ENCODE data around the gene CDK17.
"Not testable (repeated sequence)": the region's sequence is repeated elsewhere in the genome, so short reads cannot be mapped to it uniquely, and the experiment has no call there.

Gene CDK17

GRCh38 chr12:96396914-96397313 lies 3.3 kb downstream of the CDK17 start:
- Histone ChIP-seq H3K27me3 (ENCODE audit: insufficient read depth, low read length) (no peaks in the 10 kb centered on the region), H3K4me1 (ENCODE audit: insufficient read depth, low read length) (peaks cover 31% of the 10 kb centered on the region), H3K4me3 (ENCODE audit: low read length) (no peak overlapping the region), H3K9me3 (ENCODE audit: low read length) (no peaks in the 10 kb centered on the region), H3K36me3 (ENCODE audit: insufficient read depth, low read length) (no peaks in the 10 kb centered on the region), H2AFZ (ENCODE audit: low read depth, low read length) (no peak overlapping the region)

GRCh38 chr12:96396209-96396608 lies 4.0 kb downstream of the CDK17 start:
- H3K4me1 ChIP-seq (ENCODE audit: insufficient read depth, low read length): peaks cover 29% of the 10 kb centered on the region
- H3K9me3 ChIP-seq (ENCODE audit: low read length): no peaks in the 10 kb centered on the region
- H3K4me3 ChIP-seq (ENCODE audit: low read length): no peak overlapping the region
- no peaks in the 10 kb centered on the region for H3K36me3 ChIP-seq (ENCODE audit: insufficient read depth, low read length)
- no peak overlapping the region for H2AFZ ChIP-seq (ENCODE audit: low read depth, low read length)
- H3K27me3 ChIP-seq (ENCODE audit: insufficient read depth, low read length): no peaks in the 10 kb centered on the region

- Histone ChIP-seq H2AFZ (ENCODE audit: low read depth, low read length) (no peak overlapping the region), H3K36me3 (ENCODE audit: insufficient read depth, low read length) (no peaks in the 10 kb centered on the region), H3K4me1 (ENCODE audit: insufficient read depth, low read length) (peaks cover 23% of the 10 kb centered on the region), H3K9me3 (ENCODE audit: low read length) (no peaks in the 10 kb centered on the region), H3K4me3 (ENCODE audit: low read length) (no peak overlapping the region), H3K27me3 (ENCODE audit: insufficient read depth, low read length) (no peaks in the 10 kb centered on the region)
Measured at GRCh38 chr12:96395236-96395635, 5.0 kb downstream of the CDK17 start.

- not testable (repeated sequence) for H3K27me3 ChIP-seq (ENCODE audit: insufficient read depth, low read length); H2AFZ ChIP-seq (ENCODE audit: low read depth, low read length); H3K36me3 ChIP-seq (ENCODE audit: insufficient read depth, low read length); H3K4me3 ChIP-seq (ENCODE audit: low read length); H3K9me3 ChIP-seq (ENCODE audit: low read length)
- peaks cover 18% of the 10 kb centered on the region for H3K4me1 ChIP-seq (ENCODE audit: insufficient read depth, low read length)
Measured at GRCh38 chr12:96393229-96393628, 7.0 kb downstream of the CDK17 start.

GRCh38 chr12:96392397-96392796 lies 7.8 kb downstream of the CDK17 start:
- no peak overlapping the region for H3K4me3 ChIP-seq (ENCODE audit: low read length)
- H3K27me3 ChIP-seq (ENCODE audit: insufficient read depth, low read length): no peaks in the 10 kb centered on the region
- no peak overlapping the region for H2AFZ ChIP-seq (ENCODE audit: low read depth, low read length)
- H3K4me1 ChIP-seq (ENCODE audit: insufficient read depth, low read length): peaks cover 9% of the 10 kb centered on the region
- H3K9me3 ChIP-seq (ENCODE audit: low read length): peaks cover 2% of the 10 kb centered on the region
- no peaks in the 10 kb centered on the region for H3K36me3 ChIP-seq (ENCODE audit: insufficient read depth, low read length)

- Histone ChIP-seq H3K4me1 (ENCODE audit: insufficient read depth, low read length) (no peaks in the 10 kb centered on the region), H3K27me3 (ENCODE audit: insufficient read depth, low read length) (no peaks in the 10 kb centered on the region), H3K4me3 (ENCODE audit: low read length) (no peak overlapping the region), H3K9me3 (ENCODE audit: low read length) (peaks cover 7% of the 10 kb centered on the region), H2AFZ (ENCODE audit: low read depth, low read length) (no peak overlapping the region), H3K36me3 (ENCODE audit: insufficient read depth, low read length) (no peaks in the 10 kb centered on the region)
Measured at GRCh38 chr12:96387981-96388380, 12.3 kb downstream of the CDK17 start.

GRCh38 chr12:96386794-96387193 lies 13.4 kb downstream of the CDK17 start:
- H3K36me3 ChIP-seq (ENCODE audit: insufficient read depth, low read length): no peaks in the 10 kb centered on the region
- no peak overlapping the region for H2AFZ ChIP-seq (ENCODE audit: low read depth, low read length)
- H3K27me3 ChIP-seq (ENCODE audit: insufficient read depth, low read length): no peaks in the 10 kb centered on the region
- no peaks in the 10 kb centered on the region for H3K4me1 ChIP-seq (ENCODE audit: insufficient read depth, low read length)
- H3K4me3 ChIP-seq (ENCODE audit: low read length): no peak overlapping the region
- H3K9me3 ChIP-seq (ENCODE audit: low read length): peaks cover 7% of the 10 kb centered on the region

GRCh38 chr12:96383991-96384390 lies 16.2 kb downstream of the CDK17 start:
- Histone ChIP-seq H2AFZ (ENCODE audit: low read depth, low read length) (no peak overlapping the region), H3K4me3 (ENCODE audit: low read length) (no peak overlapping the region), H3K4me1 (ENCODE audit: insufficient read depth, low read length) (no peaks in the 10 kb centered on the region)

GRCh38 chr12:96383371-96383770 lies 16.9 kb downstream of the CDK17 start:
- Histone ChIP-seq H3K9me3 (ENCODE audit: low read length) (peaks cover 5% of the 10 kb centered on the region), H3K27me3 (ENCODE audit: insufficient read depth, low read length) (no peaks in the 10 kb centered on the region), H3K4me3 (ENCODE audit: low read length) (no peak overlapping the region)

More at GRCh38 chr12:96383991-96384390, 16.2 kb downstream of the CDK17 start:
- Histone ChIP-seq H3K9me3 (ENCODE audit: low read length) (peaks cover 7% of the 10 kb centered on the region), H3K27me3 (ENCODE audit: insufficient read depth, low read length) (no peaks in the 10 kb centered on the region), H3K36me3 (ENCODE audit: insufficient read depth, low read length) (no peaks in the 10 kb centered on the region)

GRCh38 chr12:96379743-96380142 lies 20.5 kb downstream of the CDK17 start:
- H2AFZ ChIP-seq (ENCODE audit: low read depth, low read length); H3K27me3 ChIP-seq (ENCODE audit: insufficient read depth, low read length); H3K36me3 ChIP-seq (ENCODE audit: insufficient read depth, low read length): not testable (repeated sequence)

More at GRCh38 chr12:96383371-96383770, 16.9 kb downstream of the CDK17 start:
- H2AFZ ChIP-seq (ENCODE audit: low read depth, low read length): no peak overlapping the region
- no peaks in the 10 kb centered on the region for H3K4me1 ChIP-seq (ENCODE audit: insufficient read depth, low read length)
- H3K36me3 ChIP-seq (ENCODE audit: insufficient read depth, low read length): no peaks in the 10 kb centered on the region

GRCh38 chr12:96378319-96378718 lies 21.9 kb downstream of the CDK17 start:
- no peak overlapping the region for H2AFZ ChIP-seq (ENCODE audit: low read depth, low read length)
- no peak overlapping the region for H3K4me3 ChIP-seq (ENCODE audit: low read length)
- H3K4me1 ChIP-seq (ENCODE audit: insufficient read depth, low read length): no peaks in the 10 kb centered on the region
- no peaks in the 10 kb centered on the region for H3K9me3 ChIP-seq (ENCODE audit: low read length)
- H3K27me3 ChIP-seq (ENCODE audit: insufficient read depth, low read length): no peaks in the 10 kb centered on the region
- no peaks in the 10 kb centered on the region for H3K36me3 ChIP-seq (ENCODE audit: insufficient read depth, low read length)

More at GRCh38 chr12:96379743-96380142, 20.5 kb downstream of the CDK17 start:
- not testable (repeated sequence) for H3K4me3 ChIP-seq (ENCODE audit: low read length); H3K4me1 ChIP-seq (ENCODE audit: insufficient read depth, low read length); H3K9me3 ChIP-seq (ENCODE audit: low read length)

GRCh38 chr12:96376865-96377264 lies 23.4 kb downstream of the CDK17 start:
- Histone ChIP-seq H3K4me3 (ENCODE audit: low read length) (no peak overlapping the region), H3K27me3 (ENCODE audit: insufficient read depth, low read length) (no peaks in the 10 kb centered on the region), H2AFZ (ENCODE audit: low read depth, low read length) (no peak overlapping the region), H3K36me3 (ENCODE audit: insufficient read depth, low read length) (no peaks in the 10 kb centered on the region), H3K4me1 (ENCODE audit: insufficient read depth, low read length) (peaks cover 7% of the 10 kb centered on the region), H3K9me3 (ENCODE audit: low read length) (no peaks in the 10 kb centered on the region)

- no peaks in the 10 kb centered on the region for H3K9me3 ChIP-seq (ENCODE audit: low read length)
- H3K36me3 ChIP-seq (ENCODE audit: insufficient read depth, low read length): no peaks in the 10 kb centered on the region
- peaks cover 8% of the 10 kb centered on the region for H3K4me1 ChIP-seq (ENCODE audit: insufficient read depth, low read length)
- no peak overlapping the region for H2AFZ ChIP-seq (ENCODE audit: low read depth, low read length)
- no peaks in the 10 kb centered on the region for H3K27me3 ChIP-seq (ENCODE audit: insufficient read depth, low read length)
- H3K4me3 ChIP-seq (ENCODE audit: low read length): no peak overlapping the region
Measured at GRCh38 chr12:96375841-96376604, 24.2 kb downstream of the CDK17 start.

- H2AFZ ChIP-seq (ENCODE audit: low read depth, low read length): no peak overlapping the region
- peaks cover 10% of the 10 kb centered on the region for H3K4me1 ChIP-seq (ENCODE audit: insufficient read depth, low read length)
- H3K4me3 ChIP-seq (ENCODE audit: low read length): no peak overlapping the region
- H3K9me3 ChIP-seq (ENCODE audit: low read length): no peaks in the 10 kb centered on the region
- no peaks in the 10 kb centered on the region for H3K36me3 ChIP-seq (ENCODE audit: insufficient read depth, low read length)
- H3K27me3 ChIP-seq (ENCODE audit: insufficient read depth, low read length): no peaks in the 10 kb centered on the region
Measured at GRCh38 chr12:96375170-96375569, 25.1 kb downstream of the CDK17 start.
